ENCODE data around the gene TMPRSS3. TPM values are rescaled to one million over a fixed set of nuclear protein-coding genes. Genes with fewer than 3 reads are reported as not detected.

TMPRSS3 gene
- total RNA-seq, 4 donors from 2014 or later = 0.34 TPM; not detected in 3

DNA sequence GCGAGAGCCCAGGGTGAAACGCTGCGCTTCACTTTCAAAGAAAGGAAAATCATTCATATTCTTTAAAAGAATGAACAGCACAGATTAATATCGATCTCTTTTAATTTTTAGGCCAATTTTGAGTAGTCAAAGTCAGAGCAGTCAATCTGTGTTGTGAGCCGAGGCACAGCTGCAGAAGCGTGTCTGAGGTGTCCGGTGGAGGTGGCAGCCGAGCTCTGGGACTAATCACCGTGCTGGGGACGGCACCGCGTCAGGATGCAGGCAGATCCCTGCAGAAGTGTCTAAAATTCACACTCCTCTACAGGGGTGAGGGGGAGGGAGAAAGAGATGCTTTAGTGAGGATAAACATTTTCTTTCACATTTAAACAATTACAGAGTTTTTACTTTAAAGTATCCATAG lies 33.7 kb downstream of the TMPRSS3 start:
- TF ChIP-seq, protein P1, sequence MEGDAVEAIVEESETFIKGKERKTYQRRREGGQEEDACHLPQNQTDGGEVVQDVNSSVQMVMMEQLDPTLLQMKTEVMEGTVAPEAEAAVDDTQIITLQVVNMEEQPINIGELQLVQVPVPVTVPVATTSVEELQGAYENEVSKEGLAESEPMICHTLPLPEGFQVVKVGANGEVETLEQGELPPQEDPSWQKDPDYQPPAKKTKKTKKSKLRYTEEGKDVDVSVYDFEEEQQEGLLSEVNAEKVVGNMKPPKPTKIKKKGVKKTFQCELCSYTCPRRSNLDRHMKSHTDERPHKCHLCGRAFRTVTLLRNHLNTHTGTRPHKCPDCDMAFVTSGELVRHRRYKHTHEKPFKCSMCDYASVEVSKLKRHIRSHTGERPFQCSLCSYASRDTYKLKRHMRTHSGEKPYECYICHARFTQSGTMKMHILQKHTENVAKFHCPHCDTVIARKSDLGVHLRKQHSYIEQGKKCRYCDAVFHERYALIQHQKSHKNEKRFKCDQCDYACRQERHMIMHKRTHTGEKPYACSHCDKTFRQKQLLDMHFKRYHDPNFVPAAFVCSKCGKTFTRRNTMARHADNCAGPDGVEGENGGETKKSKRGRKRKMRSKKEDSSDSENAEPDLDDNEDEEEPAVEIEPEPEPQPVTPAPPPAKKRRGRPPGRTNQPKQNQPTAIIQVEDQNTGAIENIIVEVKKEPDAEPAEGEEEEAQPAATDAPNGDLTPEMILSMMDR (IDR thresholded peaks at IDR 0.05; ENCODE audit: low read depth) = no peak

DNA sequence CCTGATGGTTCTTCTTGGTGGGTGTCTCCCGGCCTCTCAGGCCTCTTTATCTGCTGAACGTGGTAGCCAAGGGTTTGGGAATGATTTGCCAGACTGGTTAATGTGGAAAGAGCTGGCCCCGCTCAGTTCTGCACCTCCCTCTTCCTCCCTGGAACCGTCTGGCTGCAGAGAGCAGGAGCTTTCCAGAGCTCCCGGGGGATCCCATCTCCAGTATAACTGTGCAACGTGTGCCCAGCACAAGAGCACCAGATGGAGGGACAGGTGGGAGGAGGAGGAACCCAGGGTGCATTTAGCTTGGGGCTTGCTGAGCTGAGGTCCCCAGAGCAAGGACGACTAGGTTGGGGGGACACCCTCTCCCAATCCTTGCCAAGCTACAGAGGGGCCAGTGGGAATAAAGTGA lies 34.6 kb downstream of the TMPRSS3 start:
- TF ChIP-seq, protein P1 (IDR thresholded peaks at IDR 0.05; ENCODE audit: low read depth) = no peak

DNA sequence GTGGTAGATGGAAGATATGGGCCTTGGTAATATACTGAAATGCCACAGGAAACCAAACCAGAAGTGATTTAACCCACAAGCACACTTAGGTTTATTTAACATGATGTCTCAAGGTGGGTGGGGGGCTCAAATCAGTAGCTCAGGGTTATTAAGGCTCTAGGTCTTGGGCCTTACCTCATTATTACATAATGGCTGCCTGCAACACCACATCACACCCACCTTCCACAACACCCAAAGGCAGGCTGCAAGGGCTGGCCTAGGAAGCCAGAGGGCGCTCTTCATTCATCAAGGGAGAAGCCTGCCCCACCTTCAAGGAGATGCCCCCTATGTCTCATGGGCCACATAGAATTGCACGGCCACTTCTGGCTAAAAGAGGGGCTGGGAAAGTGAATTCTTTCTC lies 35.5 kb downstream of the TMPRSS3 start:
- TF ChIP-seq, protein P1 (IDR thresholded peaks at IDR 0.05; ENCODE audit: low read depth) = no peak

DNA sequence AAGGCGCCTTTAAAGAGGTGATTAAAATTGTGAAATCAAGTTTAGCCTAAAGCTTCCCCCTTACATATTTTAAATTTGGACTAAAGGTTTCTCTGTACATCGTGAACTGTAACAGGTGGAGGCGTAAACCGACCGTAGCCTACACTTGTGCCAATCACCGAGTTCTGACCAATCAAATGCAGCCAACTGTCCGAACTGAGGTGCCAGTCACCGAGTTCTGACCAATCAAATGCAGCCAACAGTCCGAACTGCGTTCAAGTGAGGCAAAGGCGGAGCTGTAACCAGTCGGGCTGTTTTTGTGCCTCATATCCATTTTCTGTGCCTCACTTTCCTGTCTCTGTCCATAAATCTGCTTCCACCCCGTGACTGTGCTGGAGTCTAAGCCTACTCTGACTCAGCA lies 36.9 kb downstream of the TMPRSS3 start:
- TF ChIP-seq, protein P1 (IDR thresholded peaks at IDR 0.05; ENCODE audit: low read depth) = no peak

DNA sequence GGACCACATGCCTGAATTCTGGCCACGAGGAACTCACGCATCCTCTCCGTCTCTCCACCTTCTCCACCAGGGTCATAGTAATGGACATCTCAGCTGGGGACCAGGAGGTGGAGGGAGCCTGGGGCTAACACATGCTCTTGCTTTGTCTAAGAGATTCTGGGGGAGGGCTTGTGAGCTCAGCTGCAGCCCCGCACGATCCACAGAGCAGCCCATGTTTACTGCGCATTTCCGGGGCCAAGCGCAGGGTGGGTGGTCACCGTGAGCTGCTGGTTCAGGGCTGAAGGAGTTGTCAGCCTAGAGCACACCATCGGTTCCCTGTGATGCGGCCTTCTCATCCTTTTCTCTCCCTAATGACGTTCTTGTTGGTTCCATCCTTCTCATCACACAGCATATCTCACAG lies 37.6 kb downstream of the TMPRSS3 start:
- TF ChIP-seq, protein P1 (IDR thresholded peaks at IDR 0.05; ENCODE audit: low read depth) = no peak

DNA sequence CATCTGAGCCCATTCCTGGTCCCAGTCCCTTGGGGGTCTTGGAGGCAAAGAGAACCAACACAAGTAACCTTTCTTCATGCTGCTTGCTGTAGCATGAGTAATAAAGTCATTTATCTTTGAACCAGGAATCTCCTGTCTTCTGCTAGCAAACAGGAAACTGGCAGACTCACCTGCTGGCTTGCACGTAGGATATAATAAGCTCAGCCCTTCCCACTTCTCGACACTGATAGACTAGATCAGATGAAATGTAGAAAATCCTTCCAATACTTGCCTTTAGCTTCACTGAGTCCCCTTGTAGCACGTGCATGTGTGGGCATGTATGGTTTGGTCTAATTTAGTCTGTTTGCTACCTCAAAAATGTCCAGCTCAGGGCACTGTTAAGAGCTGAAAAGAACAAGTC lies 38.5 kb downstream of the TMPRSS3 start:
- TF ChIP-seq, protein P1 (IDR thresholded peaks at IDR 0.05; ENCODE audit: low read depth) = no peak

DNA sequence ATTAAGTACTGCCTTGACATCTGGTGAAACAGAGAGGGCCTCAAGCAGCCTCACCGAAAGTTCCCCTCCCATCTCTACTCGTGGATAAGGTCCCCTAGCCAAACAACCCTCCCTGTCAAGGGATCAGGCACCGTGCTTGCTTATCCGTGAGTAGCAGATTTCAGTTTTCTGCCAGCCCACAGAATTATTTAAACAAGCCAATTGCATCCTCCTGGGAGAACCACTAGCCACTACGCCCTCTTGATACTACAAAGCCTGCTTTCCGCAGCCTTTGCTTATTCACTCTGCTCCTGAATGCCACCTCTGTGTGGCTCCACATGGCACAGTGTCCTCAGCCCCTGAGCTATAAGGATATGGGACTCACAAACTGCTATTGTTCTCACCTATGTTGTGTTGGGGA lies 39.2 kb downstream of the TMPRSS3 start:
- TF ChIP-seq, protein P1 (IDR thresholded peaks at IDR 0.05; ENCODE audit: low read depth) = no peak

Measured in subcutaneous adipose tissue (tissue), 4 donors.